HuH-7.5 (cell line): ENCODE data around the gene ZNF436.
"Not testable (repeated sequence)": the region's sequence is repeated elsewhere in the genome, so short reads cannot be mapped to it uniquely, and the experiment has no call there.

ENCODE experiments used
- DNase-seq: peaks from one replicate; pipeline ENCODE4 v3.0.0; 2011; ENCODE audit warnings: low spot score

The ZNF436 gene

GRCh38 chr1:23392125-23392855 lies 22.7 kb upstream of the ZNF436 start:
- DNase-seq: no peak

GRCh38 chr1:23389837-23390321 lies 20.2 kb upstream of the ZNF436 start:
- DNase-seq: no peak

GRCh38 chr1:23387494-23387893 lies 17.9 kb upstream of the ZNF436 start:
- no peak for DNase-seq

GRCh38 chr1:23385119-23385621 lies 15.5 kb upstream of the ZNF436 start:
- no peak for DNase-seq

GRCh38 chr1:23384312-23385058 lies 14.8 kb upstream of the ZNF436 start:
- DNase-seq: no peak

GRCh38 chr1:23383577-23384311 lies 14.1 kb upstream of the ZNF436 start:
- DNase-seq: no peak

GRCh38 chr1:23381233-23381885 lies 11.7 kb upstream of the ZNF436 start:
- no peak for DNase-seq

- DNase-seq: no peak
Observed at GRCh38 chr1:23380719-23381118, 11.1 kb upstream of the ZNF436 start.

- DNase-seq: not testable (repeated sequence)
Observed at GRCh38 chr1:23380236-23380635, 10.6 kb upstream of the ZNF436 start.

GRCh38 chr1:23376890-23377811 lies 7.5 kb upstream of the ZNF436 start:
- DNase-seq: no peak

- DNase-seq: not testable (repeated sequence)
Observed at GRCh38 chr1:23374079-23374735, 4.6 kb upstream of the ZNF436 start.

- DNase-seq: no peak
Observed at GRCh38 chr1:23371987-23372880, 2.6 kb upstream of the ZNF436 start.

GRCh38 chr1:23370709-23371584 lies 1.3 kb upstream of the ZNF436 start:
- no peak for DNase-seq

GRCh38 chr1:23370330-23370708 lies 683 bp upstream of the ZNF436 start:
- no peak for DNase-seq

GRCh38 chr1:23368562-23369334 lies 888 bp downstream of the ZNF436 start:
- peak; percentile 72 for DNase-seq

GRCh38 chr1:23367791-23368561 lies 1.7 kb downstream of the ZNF436 start:
- peak; percentile 92 for DNase-seq

GRCh38 chr1:23367451-23367790 lies 2.2 kb downstream of the ZNF436 start:
- DNase-seq: no peak
